HG03460 (cell line): ENCODE data around the gene SEMA3E.
A peak's percentile ranks its signal among the peaks of the same experiment; 100 is the strongest.
"Not testable (repeated sequence)": the region's sequence is repeated elsewhere in the genome, so short reads cannot be mapped to it uniquely, and the experiment has no call there.

Experiments
- ATAC-seq: cut with Tn5 transposase; IDR thresholded peaks from one replicate; pipeline ENCODE4 v1.9.1; 2021; ENCODE audit not compliant: unreplicated experiment

The SEMA3E gene

GRCh38 chr7:83457022-83457892 is 191.7 kb downstream of the SEMA3E start:
- ATAC-seq = peak; percentile 75

GRCh38 chr7:83456413-83456812 is 192.5 kb downstream of the SEMA3E start:
- no peak for ATAC-seq

- ATAC-seq = no peak
Observed at GRCh38 chr7:83455612-83456011, 193.3 kb downstream of the SEMA3E start.

GRCh38 chr7:83452256-83452655 is 196.7 kb downstream of the SEMA3E start:
- ATAC-seq = no peak

- no peak for ATAC-seq
Observed at GRCh38 chr7:83451501-83452045, 197.4 kb downstream of the SEMA3E start.

- ATAC-seq = no peak
Observed at GRCh38 chr7:83449781-83450180, 199.2 kb downstream of the SEMA3E start.

GRCh38 chr7:83447681-83448080 is 201.3 kb downstream of the SEMA3E start:
- ATAC-seq = no peak

- no peak for ATAC-seq
Observed at GRCh38 chr7:83446102-83446669, 202.8 kb downstream of the SEMA3E start.

- no peak for ATAC-seq
Observed at GRCh38 chr7:83442911-83443310, 206.0 kb downstream of the SEMA3E start.

- no peak for ATAC-seq
Observed at GRCh38 chr7:83439026-83439425, 209.9 kb downstream of the SEMA3E start.

- not testable (repeated sequence) for ATAC-seq
Observed at GRCh38 chr7:83430289-83430688, 218.7 kb downstream of the SEMA3E start.

GRCh38 chr7:83429493-83429892 is 219.4 kb downstream of the SEMA3E start:
- no peak for ATAC-seq

- no peak for ATAC-seq
Observed at GRCh38 chr7:83427884-83428283, 221.1 kb downstream of the SEMA3E start.

GRCh38 chr7:83426325-83426724 is 222.6 kb downstream of the SEMA3E start:
- ATAC-seq = no peak

GRCh38 chr7:83419013-83419412 is 229.9 kb downstream of the SEMA3E start:
- no peak for ATAC-seq

- no peak for ATAC-seq
Observed at GRCh38 chr7:83415840-83416239, 233.1 kb downstream of the SEMA3E start.

GRCh38 chr7:83414947-83415346 is 234.0 kb downstream of the SEMA3E start:
- ATAC-seq = no peak

- no peak for ATAC-seq
Observed at GRCh38 chr7:83413831-83414230, 235.1 kb downstream of the SEMA3E start.

- ATAC-seq = no peak
Observed at GRCh38 chr7:83413424-83413823, 235.5 kb downstream of the SEMA3E start.

GRCh38 chr7:83410989-83411591 is 237.8 kb downstream of the SEMA3E start:
- no peak for ATAC-seq

- no peak for ATAC-seq
Observed at GRCh38 chr7:83394776-83395175, 254.2 kb downstream of the SEMA3E start.

GRCh38 chr7:83388436-83388835 is 260.5 kb downstream of the SEMA3E start:
- no peak for ATAC-seq
